ENCODE data around the gene KDELR3. TPM values are rescaled to one million over a fixed set of nuclear protein-coding genes. Genes with fewer than 3 reads are reported as not detected.

Gene KDELR3
- total and polyA plus RNA-seq, 10 of the 15 experiments (the other 5 are each of a cell fraction or from before 2014, with no cell fraction given), result 0.15 to 0.98 (median 0.25) TPM; not detected in 1

DNA sequence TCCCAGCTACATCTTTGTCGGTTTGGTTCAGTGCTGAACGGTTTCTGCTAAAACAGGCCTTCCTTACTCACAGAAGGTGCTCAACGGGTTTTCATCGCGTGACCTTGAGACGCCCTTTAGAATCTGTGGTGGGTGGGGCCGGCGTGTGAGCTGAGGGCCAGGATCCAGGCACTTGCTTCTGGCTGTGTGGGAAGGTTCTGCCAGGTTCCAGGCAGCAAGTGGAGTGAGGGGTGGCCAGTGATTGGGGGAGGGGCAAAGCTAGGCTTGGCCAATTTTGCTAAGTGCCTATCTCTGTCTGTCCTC is 48.1 kb upstream of the KDELR3 start:
- SMC1A ChIA-PET (ENCODE audit: uncharacterized antibody, unreplicated experiment), result no interaction called here
- Histone ChIP-seq H3K27ac (ENCODE audit: control insufficient read depth, insufficient read depth) (no peak overlapping the region), H4K20me1 (ENCODE audit: control insufficient read depth, insufficient read depth) (no peaks in the 10 kb centered on the region), H3K4me2 (ENCODE audit: control insufficient read depth, insufficient read depth) (no peak overlapping the region), H3K4me1 (ENCODE audit: control insufficient read depth, insufficient read depth, low read length) (no peaks in the 10 kb centered on the region), H3K27me3 (replicated peaks in 1 of 2; ENCODE audit: control insufficient read depth in 2 of 2, insufficient read depth in 2 of 2, low read length in 1 of 2) (no peaks in the 10 kb centered on the region), H3K9me3 (replicated peaks; ENCODE audit: control insufficient read depth, insufficient read depth, low read length) (no peaks in the 10 kb centered on the region), H3K36me3 (ENCODE audit: control insufficient read depth in 2 of 2, insufficient read depth in 2 of 2, low read length in 1 of 2) (no peaks in the 10 kb centered on the region), H3K9ac (ENCODE audit: control insufficient read depth, insufficient read depth, low read length) (no peak overlapping the region), H3K4me3 (no peak overlapping the region), H3K79me2 (ENCODE audit: control insufficient read depth, insufficient read depth, low read length) (no peaks in the 10 kb centered on the region), H2AFZ (ENCODE audit: control insufficient read depth, low read depth, low read length) (no peak overlapping the region)
- CTCF ChIA-PET, result no interaction called here
- POLR2A ChIA-PET, result no interaction called here
- in situ Hi-C loops (cut with MboI) (no loop called here), intact Hi-C loops (cut with micrococcal nuclease; ENCODE audit: unreplicated experiment) (loop anchor here (5.0 kb wide), 1 partner anchor 152 kb away; the partner anchor contains the start of gene DMC1)
- RAD21 ChIA-PET (ENCODE audit: unreplicated experiment), result no interaction called here
- DNase-seq (ENCODE audit: low read depth, low spot score), result no peak
- FAIRE-seq, result no peak
- no TSS peak for BruUV-seq (replicated peaks)
- no peak for ATAC-seq
- 74% methylated on average over 8 of the region's 8 CpGs for WGBS (ENCODE audit: insufficient coverage, insufficient replicate concordance, low lambda C conversion rate, missing lambda C conversion rate)
- TF ChIP-seq MTA3 (IDR thresholded peaks at IDR 0.05; ENCODE audit: borderline replicate concordance, low read length), result no peak
- no peak for TF ChIP-seq POLR2AphosphoS2 (IDR thresholded peaks at IDR 0.05; ENCODE audit: low read depth, low read length)
- no peak for TF ChIP-seq MYB (IDR thresholded peaks at IDR 0.05; ENCODE audit: borderline replicate concordance, low read depth, low read length)
- no peak for TF ChIP-seq CHD1 (IDR thresholded peaks at IDR 0.05; ENCODE audit: low read depth, low read length)
- TF ChIP-seq ZBED1 (IDR thresholded peaks at IDR 0.05; ENCODE audit: borderline replicate concordance), result no peak
- TF ChIP-seq NFIC (IDR thresholded peaks at IDR 0.05; ENCODE audit: low read depth, low read length), result no peak
- no peak for TF ChIP-seq BMI1 (IDR thresholded peaks at IDR 0.05; ENCODE audit: borderline replicate concordance)
- TF ChIP-seq NR2C2 (IDR thresholded peaks at IDR 0.05; ENCODE audit: borderline replicate concordance, control insufficient read depth, insufficient read length, low read depth), result no peak
- TF ChIP-seq ZSCAN29 (IDR thresholded peaks at IDR 0.05), result no peak
- TF ChIP-seq BHLHE40 (IDR thresholded peaks at IDR 0.05; ENCODE audit: borderline replicate concordance in 1 of 2, low read depth in 2 of 2, low read length in 1 of 2), result no peak
- TF ChIP-seq, protein P1, sequence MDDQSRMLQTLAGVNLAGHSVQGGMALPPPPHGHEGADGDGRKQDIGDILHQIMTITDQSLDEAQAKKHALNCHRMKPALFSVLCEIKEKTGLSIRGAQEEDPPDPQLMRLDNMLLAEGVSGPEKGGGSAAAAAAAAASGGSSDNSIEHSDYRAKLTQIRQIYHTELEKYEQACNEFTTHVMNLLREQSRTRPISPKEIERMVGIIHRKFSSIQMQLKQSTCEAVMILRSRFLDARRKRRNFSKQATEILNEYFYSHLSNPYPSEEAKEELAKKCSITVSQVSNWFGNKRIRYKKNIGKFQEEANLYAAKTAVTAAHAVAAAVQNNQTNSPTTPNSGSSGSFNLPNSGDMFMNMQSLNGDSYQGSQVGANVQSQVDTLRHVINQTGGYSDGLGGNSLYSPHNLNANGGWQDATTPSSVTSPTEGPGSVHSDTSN (IDR thresholded peaks at IDR 0.05; ENCODE audit: insufficient replicate concordance, low read depth, low read length), result no peak
- TF ChIP-seq KDM1A (IDR thresholded peaks at IDR 0.05; ENCODE audit: borderline replicate concordance), result no peak
- TF ChIP-seq PRDM15 (CRISPR knock-in tag; IDR thresholded peaks at IDR 0.05), result no peak
- no peak for TF ChIP-seq REST (IDR thresholded peaks at IDR 0.05; ENCODE audit: low read depth, low read length)
- TF ChIP-seq IRF5 (IDR thresholded peaks at IDR 0.05; ENCODE audit: borderline replicate concordance), result no peak
- TF ChIP-seq DPF2 (IDR thresholded peaks at IDR 0.05), result no peak
- TF ChIP-seq ATF7 (IDR thresholded peaks at IDR 0.05; ENCODE audit: low read depth), result no peak
